ENCODE results near the gene NUAK1.

DNA sequence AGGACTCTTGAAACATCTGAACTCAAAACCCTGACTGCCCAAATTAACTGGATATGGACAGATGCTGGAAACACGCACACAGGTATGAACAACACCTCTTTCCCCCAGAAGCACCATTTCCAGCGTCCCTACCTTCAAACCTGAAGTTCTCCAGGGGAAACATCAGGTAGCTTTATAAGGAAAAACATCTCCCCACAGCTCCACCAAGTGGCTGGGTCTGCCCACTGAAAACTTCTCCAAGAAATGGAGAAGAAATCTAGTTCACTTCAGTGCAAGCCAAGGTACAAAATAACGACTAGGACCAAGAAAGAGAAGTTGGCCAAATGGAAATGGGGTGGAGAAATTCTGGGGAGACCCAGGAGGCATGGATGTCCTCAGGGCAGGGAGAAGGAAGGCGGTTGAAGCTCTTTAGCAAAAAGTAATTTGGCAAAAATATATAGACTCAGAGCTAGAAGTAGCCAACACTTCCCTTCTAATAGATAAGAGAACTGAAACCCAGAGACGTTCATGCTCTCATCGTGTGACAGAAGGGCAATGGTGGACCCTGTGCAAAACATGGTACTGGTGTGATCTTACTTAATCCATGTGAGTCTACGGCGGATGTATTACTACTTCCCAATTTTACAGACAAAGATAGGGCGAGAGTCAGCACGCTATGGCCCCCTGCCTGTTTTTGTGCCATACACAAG lies 10.5 kb upstream of the NUAK1 start:
- TF ChIP-seq EZH2 (IDR thresholded peaks at IDR 0.05; ENCODE audit: low read depth, unreplicated experiment) (no peak), POLR2AphosphoS5 (IDR thresholded peaks at IDR 0.05; ENCODE audit: low read depth) (no peak), CREB1 (CRISPR knock-in tag; IDR thresholded peaks at IDR 0.05; ENCODE audit: low read depth) (no peak), NANOG (IDR thresholded peaks at IDR 0.05; ENCODE audit: borderline replicate concordance) (no peak), EZH2phosphoT487 (IDR thresholded peaks at IDR 0.05; ENCODE audit: unreplicated experiment) (no peak), ZNF114 (CRISPR knock-in tag; IDR thresholded peaks at IDR 0.05) (no peak), ZNF331 (CRISPR knock-in tag; IDR thresholded peaks at IDR 0.05; ENCODE audit: low read depth) (no peak)
- TF ChIP-seq, protein P1, sequence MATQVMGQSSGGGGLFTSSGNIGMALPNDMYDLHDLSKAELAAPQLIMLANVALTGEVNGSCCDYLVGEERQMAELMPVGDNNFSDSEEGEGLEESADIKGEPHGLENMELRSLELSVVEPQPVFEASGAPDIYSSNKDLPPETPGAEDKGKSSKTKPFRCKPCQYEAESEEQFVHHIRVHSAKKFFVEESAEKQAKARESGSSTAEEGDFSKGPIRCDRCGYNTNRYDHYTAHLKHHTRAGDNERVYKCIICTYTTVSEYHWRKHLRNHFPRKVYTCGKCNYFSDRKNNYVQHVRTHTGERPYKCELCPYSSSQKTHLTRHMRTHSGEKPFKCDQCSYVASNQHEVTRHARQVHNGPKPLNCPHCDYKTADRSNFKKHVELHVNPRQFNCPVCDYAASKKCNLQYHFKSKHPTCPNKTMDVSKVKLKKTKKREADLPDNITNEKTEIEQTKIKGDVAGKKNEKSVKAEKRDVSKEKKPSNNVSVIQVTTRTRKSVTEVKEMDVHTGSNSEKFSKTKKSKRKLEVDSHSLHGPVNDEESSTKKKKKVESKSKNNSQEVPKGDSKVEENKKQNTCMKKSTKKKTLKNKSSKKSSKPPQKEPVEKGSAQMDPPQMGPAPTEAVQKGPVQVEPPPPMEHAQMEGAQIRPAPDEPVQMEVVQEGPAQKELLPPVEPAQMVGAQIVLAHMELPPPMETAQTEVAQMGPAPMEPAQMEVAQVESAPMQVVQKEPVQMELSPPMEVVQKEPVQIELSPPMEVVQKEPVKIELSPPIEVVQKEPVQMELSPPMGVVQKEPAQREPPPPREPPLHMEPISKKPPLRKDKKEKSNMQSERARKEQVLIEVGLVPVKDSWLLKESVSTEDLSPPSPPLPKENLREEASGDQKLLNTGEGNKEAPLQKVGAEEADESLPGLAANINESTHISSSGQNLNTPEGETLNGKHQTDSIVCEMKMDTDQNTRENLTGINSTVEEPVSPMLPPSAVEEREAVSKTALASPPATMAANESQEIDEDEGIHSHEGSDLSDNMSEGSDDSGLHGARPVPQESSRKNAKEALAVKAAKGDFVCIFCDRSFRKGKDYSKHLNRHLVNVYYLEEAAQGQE (IDR thresholded peaks at IDR 0.05; ENCODE audit: unreplicated experiment), result no peak
- TF ChIP-seq, protein P2, sequence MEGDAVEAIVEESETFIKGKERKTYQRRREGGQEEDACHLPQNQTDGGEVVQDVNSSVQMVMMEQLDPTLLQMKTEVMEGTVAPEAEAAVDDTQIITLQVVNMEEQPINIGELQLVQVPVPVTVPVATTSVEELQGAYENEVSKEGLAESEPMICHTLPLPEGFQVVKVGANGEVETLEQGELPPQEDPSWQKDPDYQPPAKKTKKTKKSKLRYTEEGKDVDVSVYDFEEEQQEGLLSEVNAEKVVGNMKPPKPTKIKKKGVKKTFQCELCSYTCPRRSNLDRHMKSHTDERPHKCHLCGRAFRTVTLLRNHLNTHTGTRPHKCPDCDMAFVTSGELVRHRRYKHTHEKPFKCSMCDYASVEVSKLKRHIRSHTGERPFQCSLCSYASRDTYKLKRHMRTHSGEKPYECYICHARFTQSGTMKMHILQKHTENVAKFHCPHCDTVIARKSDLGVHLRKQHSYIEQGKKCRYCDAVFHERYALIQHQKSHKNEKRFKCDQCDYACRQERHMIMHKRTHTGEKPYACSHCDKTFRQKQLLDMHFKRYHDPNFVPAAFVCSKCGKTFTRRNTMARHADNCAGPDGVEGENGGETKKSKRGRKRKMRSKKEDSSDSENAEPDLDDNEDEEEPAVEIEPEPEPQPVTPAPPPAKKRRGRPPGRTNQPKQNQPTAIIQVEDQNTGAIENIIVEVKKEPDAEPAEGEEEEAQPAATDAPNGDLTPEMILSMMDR (conservative IDR thresholded peaks at IDR 0.05; ENCODE audit: low read depth in 2 of 2), result peak; percentile 70 to 74
- TF ChIP-seq, protein P3, sequence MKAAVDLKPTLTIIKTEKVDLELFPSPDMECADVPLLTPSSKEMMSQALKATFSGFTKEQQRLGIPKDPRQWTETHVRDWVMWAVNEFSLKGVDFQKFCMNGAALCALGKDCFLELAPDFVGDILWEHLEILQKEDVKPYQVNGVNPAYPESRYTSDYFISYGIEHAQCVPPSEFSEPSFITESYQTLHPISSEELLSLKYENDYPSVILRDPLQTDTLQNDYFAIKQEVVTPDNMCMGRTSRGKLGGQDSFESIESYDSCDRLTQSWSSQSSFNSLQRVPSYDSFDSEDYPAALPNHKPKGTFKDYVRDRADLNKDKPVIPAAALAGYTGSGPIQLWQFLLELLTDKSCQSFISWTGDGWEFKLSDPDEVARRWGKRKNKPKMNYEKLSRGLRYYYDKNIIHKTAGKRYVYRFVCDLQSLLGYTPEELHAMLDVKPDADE (IDR thresholded peaks at IDR 0.05), result no peak

Measured in GM23338 (cell line).